ENCODE results near the gene TMC2. TPM values are rescaled to one million over a fixed set of nuclear protein-coding genes. Genes with fewer than 3 reads are reported as not detected.

TMC2 gene
- total and polyA plus RNA-seq, 2 of the 4 experiments (the other 2 are of a cell fraction), result not detected

DNA sequence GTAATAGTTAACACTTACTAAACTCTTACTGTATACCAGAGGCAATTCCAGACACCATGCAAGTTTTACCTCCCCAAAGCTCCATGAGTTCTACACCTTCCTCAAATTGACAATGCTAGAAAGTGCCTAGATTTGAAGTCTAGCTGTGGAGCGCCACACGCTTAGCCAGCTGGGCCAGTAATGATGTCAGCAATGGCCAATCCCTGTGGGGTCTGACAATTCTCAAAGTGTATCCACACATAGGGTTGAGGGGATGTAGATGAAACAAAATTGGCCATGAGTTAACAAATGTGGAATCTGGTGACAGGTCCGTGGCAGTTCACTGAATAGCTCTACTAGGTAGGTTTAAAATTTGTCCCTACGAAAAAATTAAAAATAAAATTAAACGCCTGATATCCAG, 28.9 kb upstream of the TMC2 start:
- ATAC-seq (ENCODE audit: low read depth) (no peak), DNase-seq (peak; percentile 28)
- WGBS, 2 experiments (ENCODE audit: extremely low coverage in 2 of 2, insufficient read length in 1 of 2), result no CpG with 5 or more reads among the region's 5 CpGs
- H3K36me3 ChIP-seq (ENCODE audit: control insufficient read depth, insufficient read depth, low read length), result no peaks in the 10 kb centered on the region
- peak overlapping the region; percentile 12; the same call in 1 of the 2 replicates for H4K5ac ChIP-seq (ENCODE audit: low read depth, low read length)
- H4K91ac ChIP-seq (ENCODE audit: insufficient read depth, low read depth, low read length), result no peak overlapping the region
- H3K56ac ChIP-seq (ENCODE audit: extremely low read depth, insufficient read depth, low read length), result no peak overlapping the region
- intact Hi-C loops (cut with micrococcal nuclease) (no loop called here), in situ Hi-C loops (cut with MboI; ENCODE audit: low sequenced_read_pairs) (loop anchor here (25.0 kb wide), 1 partner anchor 330 kb away; the partner anchor contains the start of genes PCED1A and VPS16), dilution Hi-C loops (cut with HindIII; ENCODE audit: low sequenced_read_pairs, unreplicated experiment) (no loop called here)
- H3K9ac ChIP-seq (ENCODE audit: low read depth, low read length), result peak overlapping the region; percentile 85
- H3K4ac ChIP-seq (ENCODE audit: low read depth, low read length), result no peak overlapping the region
- H3K27me3 ChIP-seq (ENCODE audit: control insufficient read depth, insufficient read depth, low read length), result no peaks in the 10 kb centered on the region
- H3K23ac ChIP-seq (ENCODE audit: low read depth, low read length), result peak overlapping the region; percentile 87
- no peak overlapping the region for H3K27ac ChIP-seq (ENCODE audit: insufficient read depth, low read length)
- H2AK9ac ChIP-seq (replicated peaks; ENCODE audit: low read depth, low read length, poor library complexity), result peak overlapping the region; percentile 89
- no peak overlapping the region for H2BK5ac ChIP-seq (ENCODE audit: low read depth, low read length, poor library complexity, severe bottlenecking)
- no peak overlapping the region for H2BK120ac ChIP-seq (ENCODE audit: low read depth, low read length)
- ChIA-PET POLR2A (ENCODE audit: unreplicated experiment) (no interaction called here), CTCF (no interaction called here)
- no peak overlapping the region for H2BK15ac ChIP-seq (ENCODE audit: low read depth, low read length)
- H3K4me1 ChIP-seq (ENCODE audit: control insufficient read depth, insufficient read depth, low read length), result peaks cover 2% of the 10 kb centered on the region; the same call in 1 of the 2 replicates
- no peak overlapping the region for H3K14ac ChIP-seq (replicated peaks; ENCODE audit: low read depth, low read length)
- TF ChIP-seq FOS (IDR thresholded peaks at IDR 0.05; ENCODE audit: low read depth, low read length), result no peak
- no peak for TF ChIP-seq POLR2A (IDR thresholded peaks at IDR 0.05; ENCODE audit: low read depth, low read length)
- TF ChIP-seq NFE2L2 (IDR thresholded peaks at IDR 0.05; ENCODE audit: low read depth, low read length), result no peak
- TF ChIP-seq, protein P1, sequence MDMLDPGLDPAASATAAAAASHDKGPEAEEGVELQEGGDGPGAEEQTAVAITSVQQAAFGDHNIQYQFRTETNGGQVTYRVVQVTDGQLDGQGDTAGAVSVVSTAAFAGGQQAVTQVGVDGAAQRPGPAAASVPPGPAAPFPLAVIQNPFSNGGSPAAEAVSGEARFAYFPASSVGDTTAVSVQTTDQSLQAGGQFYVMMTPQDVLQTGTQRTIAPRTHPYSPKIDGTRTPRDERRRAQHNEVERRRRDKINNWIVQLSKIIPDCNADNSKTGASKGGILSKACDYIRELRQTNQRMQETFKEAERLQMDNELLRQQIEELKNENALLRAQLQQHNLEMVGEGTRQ (IDR thresholded peaks at IDR 0.05; ENCODE audit: low read depth, low read length), result no peak
- TF ChIP-seq CEBPB (IDR thresholded peaks at IDR 0.05; ENCODE audit: low read depth, low read length), result no peak
- no peak for TF ChIP-seq MAZ (IDR thresholded peaks at IDR 0.05; ENCODE audit: borderline replicate concordance, low read depth, low read length)
- no peak for TF ChIP-seq CHD1 (IDR thresholded peaks at IDR 0.05; ENCODE audit: low read depth, low read length)
- TF ChIP-seq RFX5 (IDR thresholded peaks at IDR 0.05; ENCODE audit: low read depth, low read length), result no peak
- no peak for TF ChIP-seq MXI1 (IDR thresholded peaks at IDR 0.05; ENCODE audit: borderline replicate concordance, low read depth, low read length)
- no peak for TF ChIP-seq MAFK (IDR thresholded peaks at IDR 0.05; ENCODE audit: low read depth, low read length)
- no peak for TF ChIP-seq RAD21 (IDR thresholded peaks at IDR 0.05; ENCODE audit: low read length)
- TF ChIP-seq, protein P2, sequence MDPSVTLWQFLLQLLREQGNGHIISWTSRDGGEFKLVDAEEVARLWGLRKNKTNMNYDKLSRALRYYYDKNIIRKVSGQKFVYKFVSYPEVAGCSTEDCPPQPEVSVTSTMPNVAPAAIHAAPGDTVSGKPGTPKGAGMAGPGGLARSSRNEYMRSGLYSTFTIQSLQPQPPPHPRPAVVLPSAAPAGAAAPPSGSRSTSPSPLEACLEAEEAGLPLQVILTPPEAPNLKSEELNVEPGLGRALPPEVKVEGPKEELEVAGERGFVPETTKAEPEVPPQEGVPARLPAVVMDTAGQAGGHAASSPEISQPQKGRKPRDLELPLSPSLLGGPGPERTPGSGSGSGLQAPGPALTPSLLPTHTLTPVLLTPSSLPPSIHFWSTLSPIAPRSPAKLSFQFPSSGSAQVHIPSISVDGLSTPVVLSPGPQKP (IDR thresholded peaks at IDR 0.05; ENCODE audit: borderline replicate concordance, low read depth, low read length), result no peak
- TF ChIP-seq BHLHE40 (IDR thresholded peaks at IDR 0.05; ENCODE audit: low read depth, low read length), result no peak
- TF ChIP-seq RCOR1 (IDR thresholded peaks at IDR 0.05; ENCODE audit: insufficient replicate concordance, low read length), result no peak
- no peak for TF ChIP-seq SMC3 (IDR thresholded peaks at IDR 0.05; ENCODE audit: low read depth, low read length)
- no peak for TF ChIP-seq CTCF (conservative IDR thresholded peaks at IDR 0.05; ENCODE audit: low read depth, low read length)
- H3K4me2 ChIP-seq (ENCODE audit: low read depth, low read length), result peak overlapping the region; percentile 94
- no peaks in the 10 kb centered on the region for H3K9me3 ChIP-seq (ENCODE audit: control insufficient read depth, insufficient read depth, low read length)
- no peak overlapping the region for H2BK20ac ChIP-seq (ENCODE audit: low read depth, low read length)
- H2AFZ ChIP-seq (replicated peaks; ENCODE audit: low read length, poor library complexity), result no peak overlapping the region
- no peaks in the 10 kb centered on the region for H4K20me1 ChIP-seq (ENCODE audit: insufficient read depth, low read length)
- H4K8ac ChIP-seq (ENCODE audit: low read depth in 2 of 2, low read length in 2 of 2), result peak overlapping the region in 1 of 2 experiments; percentile 99; a peak in 2 of 4 replicates
- BruUV-seq (replicated peaks), result TSS peak; percentile 15
- peaks cover 5 to 26% of the 10 kb centered on the region in 2 experiments; a peak in 3 of 4 replicates for H3K79me1 ChIP-seq (ENCODE audit: low read depth in 1 of 2, low read length in 2 of 2)
- peaks cover 3% of the 10 kb centered on the region for H3K9me1 ChIP-seq (ENCODE audit: insufficient read depth, low read length)
- no peak overlapping the region for H3K18ac ChIP-seq (ENCODE audit: low read depth, low read length)
- peak overlapping the region; percentile 77 for H3K4me3 ChIP-seq (ENCODE audit: insufficient read depth, low read depth, low read length)
- H2AK5ac ChIP-seq (ENCODE audit: low read depth, low read length), result peak overlapping the region; percentile 62; the same call in 1 of the 2 replicates
